Activated naive CD8-positive, alpha-beta T cell treated with anti-CD3 and anti-CD28 coated beads for 36 hours (primary cell): ENCODE data around the gene HLA-DQB2. TPM values are rescaled to one million over a fixed set of nuclear protein-coding genes. Genes with fewer than 3 reads are reported as not detected.

Source experiments
- total RNA-seq, 2 experiments: library from RNA; stranded (reverse); gene quantifications; one replicate each; pipeline ENCODE4 v1.2.3, GENCODE V29; 2021

HLA-DQB2 gene
- total RNA-seq, 2 experiments from 2014 or later = 0.54 TPM; not detected in 1

Other genes with a start within 250 kb of the HLA-DQB2 start
- under 1 TPM; 0.28 to 0.52 TPM for gene HLA-DRB5, start 233.2 kb downstream of the HLA-DQB2 start, total RNA-seq
- 1 to 10 TPM; 4.2 to 5.1 TPM for gene HLA-DRB1, start 173.7 kb downstream of the HLA-DQB2 start, total RNA-seq
- gene HLA-DQA1, start 126.1 kb downstream of the HLA-DQB2 start, total RNA-seq = 1 to 10 TPM; 4.4 to 5.3 TPM
- 10 to 100 TPM; 13.9 to 17.5 TPM for gene HLA-DQB1, start 96.9 kb downstream of the HLA-DQB2 start, total RNA-seq
- gene HLA-DQA2, start 22.1 kb downstream of the HLA-DQB2 start, total RNA-seq = under 1 TPM; 0.45 to 0.46 TPM
- gene HLA-DOB, start 53.5 kb upstream of the HLA-DQB2 start, total RNA-seq = 1 to 10 TPM; 1.9 to 2.1 TPM
- 100 to 1,000 TPM; 216 to 226 TPM for gene TAP2, start 75.2 kb upstream of the HLA-DQB2 start, total RNA-seq
- gene PSMB8, start 80.5 kb upstream of the HLA-DQB2 start, total RNA-seq = 100 to 1,000 TPM; 385 to 393 TPM
- 100 to 1,000 TPM; 337 to 356 TPM for gene TAP1, start 90.2 kb upstream of the HLA-DQB2 start, total RNA-seq
- gene PSMB9, start 90.7 kb upstream of the HLA-DQB2 start, total RNA-seq = 100 to 1,000 TPM; 315 to 316 TPM
- gene HLA-DMB, start 177.5 kb upstream of the HLA-DQB2 start, total RNA-seq = 1 to 10 TPM; 4.6 to 6.1 TPM
- 10 to 100 TPM; 15.8 to 16.9 TPM for gene HLA-DMA, start 189.6 kb upstream of the HLA-DQB2 start, total RNA-seq
- 100 to 1,000 TPM; 298 to 335 TPM for gene BRD2, start 205.1 kb upstream of the HLA-DQB2 start, total RNA-seq
- 1 to 10 TPM; 9.8 to 9.9 TPM for gene HLA-DOA, start 246.1 kb upstream of the HLA-DQB2 start, total RNA-seq